Astrocyte of the cerebellum (primary cell): ENCODE data around the gene SSR1.
"Not testable (repeated sequence)": the region's sequence is repeated elsewhere in the genome, so short reads cannot be mapped to it uniquely, and the experiment has no call there.

ENCODE experiments used
- DNase-seq: peaks from one replicate; pipeline ENCODE4 v3.0.0-alpha.2; 2011; ENCODE audit warnings: low read depth
- H3K4me3 ChIP-seq: 2 replicates; pipeline ENCODE4 v1.5.1; 2011; ENCODE audit warnings: mild to moderate bottlenecking, low read depth, low read length, moderate library complexity
- in situ Hi-C: cut with HindIII; loops from 2 replicates; pipeline ENCODE4 v1.10.0; 2017; ENCODE audit warnings: low sequenced_read_pairs
- TF ChIP-seq, protein P1 (sequence below): IDR thresholded peaks from 2 replicates; pipeline ENCODE4 v1.5.1; 2012; ENCODE audit warnings: low read length, low read depth, moderate library complexity, mild to moderate bottlenecking; ENCODE audit errors: missing control alignments

SSR1 gene

GRCh38 chr6:7312616-7313504, at the start of gene SSR1:
Gene SSR1, minus strand, starts transcription at chr6:7313199. Its CDS starts 79 bp downstream, at chr6:7313120.
- TF ChIP-seq, protein P1, sequence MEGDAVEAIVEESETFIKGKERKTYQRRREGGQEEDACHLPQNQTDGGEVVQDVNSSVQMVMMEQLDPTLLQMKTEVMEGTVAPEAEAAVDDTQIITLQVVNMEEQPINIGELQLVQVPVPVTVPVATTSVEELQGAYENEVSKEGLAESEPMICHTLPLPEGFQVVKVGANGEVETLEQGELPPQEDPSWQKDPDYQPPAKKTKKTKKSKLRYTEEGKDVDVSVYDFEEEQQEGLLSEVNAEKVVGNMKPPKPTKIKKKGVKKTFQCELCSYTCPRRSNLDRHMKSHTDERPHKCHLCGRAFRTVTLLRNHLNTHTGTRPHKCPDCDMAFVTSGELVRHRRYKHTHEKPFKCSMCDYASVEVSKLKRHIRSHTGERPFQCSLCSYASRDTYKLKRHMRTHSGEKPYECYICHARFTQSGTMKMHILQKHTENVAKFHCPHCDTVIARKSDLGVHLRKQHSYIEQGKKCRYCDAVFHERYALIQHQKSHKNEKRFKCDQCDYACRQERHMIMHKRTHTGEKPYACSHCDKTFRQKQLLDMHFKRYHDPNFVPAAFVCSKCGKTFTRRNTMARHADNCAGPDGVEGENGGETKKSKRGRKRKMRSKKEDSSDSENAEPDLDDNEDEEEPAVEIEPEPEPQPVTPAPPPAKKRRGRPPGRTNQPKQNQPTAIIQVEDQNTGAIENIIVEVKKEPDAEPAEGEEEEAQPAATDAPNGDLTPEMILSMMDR = no peak
- in situ Hi-C loops = no loop called here
- peak; percentile 89 for DNase-seq

DNA sequence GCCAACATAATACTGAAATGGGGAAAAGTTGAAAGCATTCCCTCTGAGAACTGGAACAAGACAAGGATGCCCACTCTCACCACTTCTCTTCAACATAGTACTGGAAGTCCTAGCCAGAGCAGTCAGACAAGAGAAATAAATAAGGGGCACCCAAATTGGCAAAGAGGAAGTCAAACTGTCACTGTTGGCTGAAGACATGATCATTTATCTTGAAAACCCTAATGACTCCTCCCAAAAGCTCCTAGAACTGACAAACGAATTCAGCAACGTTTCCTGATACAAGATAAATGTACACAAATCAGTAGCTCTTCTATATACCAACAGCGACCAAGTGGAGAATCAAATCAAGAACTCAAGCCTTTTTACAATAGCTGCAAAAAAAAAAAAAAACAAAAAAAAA, 38.9 kb upstream of the SSR1 start:
- in situ Hi-C loops, DNase-seq, H3K4me3 ChIP-seq: not testable (repeated sequence)

More at GRCh38 chr6:7312616-7313504, at the start of gene SSR1:
- H3K4me3 ChIP-seq = peak within 1 kb of the TSS; percentile 93

- H3K4me3 ChIP-seq, in situ Hi-C loops, DNase-seq: not testable (repeated sequence)
Measured at GRCh38 chr6:7350591-7350990, 37.6 kb upstream of the SSR1 start.

- H3K4me3 ChIP-seq, DNase-seq, in situ Hi-C loops: not testable (repeated sequence)
Measured at GRCh38 chr6:7347551-7347997, 34.6 kb upstream of the SSR1 start.

- DNase-seq, H3K4me3 ChIP-seq, in situ Hi-C loops: not testable (repeated sequence)
Measured at GRCh38 chr6:7344773-7345450, 31.9 kb upstream of the SSR1 start.

- TF ChIP-seq, protein P1 = no peak
- in situ Hi-C loops = no loop called here
- H3K4me3 ChIP-seq = no peak overlapping the region
- no peak for DNase-seq
Measured at GRCh38 chr6:7343546-7344475, 30.8 kb upstream of the SSR1 start.

DNA sequence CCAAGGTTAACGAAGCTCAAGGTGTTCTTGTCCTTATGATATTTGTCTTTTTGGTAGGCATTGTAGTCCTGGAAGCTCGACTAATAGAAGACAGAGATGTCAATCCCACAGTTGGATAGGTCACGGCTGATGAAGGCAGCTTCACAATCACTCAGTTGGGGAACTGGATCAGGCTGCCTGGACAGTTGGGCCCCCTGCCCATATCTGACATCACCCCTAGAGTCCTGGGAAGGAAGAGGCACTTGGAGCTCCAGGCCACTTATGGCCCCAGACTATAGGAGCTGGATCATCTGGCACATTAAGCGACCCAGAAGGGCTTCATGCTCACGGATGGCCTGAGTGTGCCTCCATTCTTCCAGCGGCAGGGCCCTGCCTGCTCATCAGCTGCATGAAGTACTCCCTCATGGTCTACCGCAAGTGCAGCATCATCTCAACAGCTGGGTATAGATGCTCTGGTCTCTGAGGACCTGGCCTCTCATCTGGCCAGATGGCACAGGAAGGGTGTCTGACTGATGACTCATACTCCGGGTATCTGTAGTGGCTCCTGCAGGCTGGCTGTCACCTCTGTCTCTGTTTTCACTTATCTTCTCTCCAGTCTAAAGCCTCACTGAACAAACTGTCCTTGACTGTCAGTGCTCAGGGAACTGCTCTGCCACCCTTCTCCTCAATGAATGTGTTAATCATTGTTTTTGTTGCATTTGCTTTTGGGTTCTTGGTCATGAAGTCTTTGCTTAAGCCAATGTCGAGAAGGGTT, 29.2 kb upstream of the SSR1 start:
- in situ Hi-C loops = no loop called here
- H3K4me3 ChIP-seq = no peak overlapping the region
- TF ChIP-seq, protein P1 = no peak
- DNase-seq = no peak

DNA sequence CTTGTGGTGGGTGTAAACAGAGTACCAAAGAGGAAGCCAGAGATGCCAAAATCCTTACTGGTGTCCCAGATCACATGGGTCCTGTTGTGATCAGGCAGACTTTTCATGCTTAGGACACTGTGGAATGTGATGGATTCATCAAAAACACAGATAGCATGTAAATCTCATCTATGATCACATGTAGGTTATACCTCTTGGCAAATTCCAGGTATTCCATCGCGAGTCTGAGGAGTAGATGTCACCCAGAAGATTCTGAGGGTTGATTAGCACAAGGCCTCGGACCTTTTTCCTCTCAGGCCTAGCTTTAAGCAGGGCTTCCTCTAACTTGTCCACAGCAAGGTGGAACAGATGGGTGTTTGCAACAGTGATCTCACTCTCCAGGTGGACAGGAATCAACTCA, 28.3 kb upstream of the SSR1 start:
- no peak overlapping the region for H3K4me3 ChIP-seq
- TF ChIP-seq, protein P1 = no peak
- no peak for DNase-seq
- in situ Hi-C loops = no loop called here
